ENCODE results near the gene CFAP77. TPM values are rescaled to one million over a fixed set of nuclear protein-coding genes. Genes with fewer than 3 reads are reported as not detected.

The CFAP77 gene
- total and polyA plus RNA-seq, 9 of the 15 experiments (the other 6 are each of a cell fraction or from before 2014, with no cell fraction given), result not detected

- DNase-seq (ENCODE audit: extremely low read depth in 1 of 4, low spot score in 3 of 4) (no peak), ATAC-seq (no peak), FAIRE-seq (no peak)
- Histone ChIP-seq H3K27ac (ENCODE audit: extremely low read depth, low read depth, low read length) (no peak overlapping the region), H3K9me3 (replicated peaks; ENCODE audit: control insufficient read depth, insufficient read depth, low read depth, low read length) (no peaks in the 10 kb centered on the region), H3K27me3 (ENCODE audit: control insufficient read depth in 2 of 2, insufficient read depth in 2 of 2, low read length in 2 of 2) (peaks cover 37 to 76% of the 10 kb centered on the region in 2 experiments), H3K79me2 (ENCODE audit: control insufficient read depth, insufficient read depth, low read length) (no peaks in the 10 kb centered on the region), H3K4me2 (ENCODE audit: insufficient read depth, low read length) (no peak overlapping the region), H3K36me3 (ENCODE audit: control insufficient read depth, insufficient read depth, low read length) (no peaks in the 10 kb centered on the region), H3K4me3 (no peak overlapping the region), H4K20me1 (replicated peaks; ENCODE audit: control insufficient read depth, insufficient read depth, low read length) (no peaks in the 10 kb centered on the region; the same call in 1 of the 2 replicates), H3K4me1 (replicated peaks in 1 of 2; ENCODE audit: control insufficient read depth in 2 of 2, insufficient read depth in 2 of 2, low read length in 2 of 2) (no peaks in the 10 kb centered on the region), H3K9ac (ENCODE audit: insufficient read depth in 1 of 2, low read depth in 2 of 2, low read length in 2 of 2) (no peak overlapping the region), H2AFZ (ENCODE audit: low read depth, low read length) (no peak overlapping the region), H3K9me1 (ENCODE audit: control insufficient read depth, insufficient read depth, low read length) (no peaks in the 10 kb centered on the region)
- intact Hi-C loops (cut with micrococcal nuclease) (no loop called here), in situ Hi-C loops (cut with MboI) (no loop called here)
- BruUV-seq (replicated peaks), result no TSS peak
- WGBS (ENCODE audit: insufficient coverage, low coverage, missing lambda C conversion rate), result 1% methylated on average over 16 of the region's 16 CpGs
- TF ChIP-seq RFX7 (CRISPR knock-in tag; IDR thresholded peaks at IDR 0.05) (no peak), GABPB1 (CRISPR knock-in tag; IDR thresholded peaks at IDR 0.05) (no peak), ZNF717 (CRISPR knock-in tag; IDR thresholded peaks at IDR 0.05) (no peak), GABPA (tag; conservative IDR thresholded peaks at IDR 0.05; ENCODE audit: low read depth) (no peak), STAG1 (CRISPR knock-in tag; IDR thresholded peaks at IDR 0.05; ENCODE audit: borderline replicate concordance) (no peak), PHTF2 (CRISPR knock-in tag; IDR thresholded peaks at IDR 0.05) (no peak), XRCC3 (IDR thresholded peaks at IDR 0.05) (no peak)
- TF ChIP-seq, protein P1, sequence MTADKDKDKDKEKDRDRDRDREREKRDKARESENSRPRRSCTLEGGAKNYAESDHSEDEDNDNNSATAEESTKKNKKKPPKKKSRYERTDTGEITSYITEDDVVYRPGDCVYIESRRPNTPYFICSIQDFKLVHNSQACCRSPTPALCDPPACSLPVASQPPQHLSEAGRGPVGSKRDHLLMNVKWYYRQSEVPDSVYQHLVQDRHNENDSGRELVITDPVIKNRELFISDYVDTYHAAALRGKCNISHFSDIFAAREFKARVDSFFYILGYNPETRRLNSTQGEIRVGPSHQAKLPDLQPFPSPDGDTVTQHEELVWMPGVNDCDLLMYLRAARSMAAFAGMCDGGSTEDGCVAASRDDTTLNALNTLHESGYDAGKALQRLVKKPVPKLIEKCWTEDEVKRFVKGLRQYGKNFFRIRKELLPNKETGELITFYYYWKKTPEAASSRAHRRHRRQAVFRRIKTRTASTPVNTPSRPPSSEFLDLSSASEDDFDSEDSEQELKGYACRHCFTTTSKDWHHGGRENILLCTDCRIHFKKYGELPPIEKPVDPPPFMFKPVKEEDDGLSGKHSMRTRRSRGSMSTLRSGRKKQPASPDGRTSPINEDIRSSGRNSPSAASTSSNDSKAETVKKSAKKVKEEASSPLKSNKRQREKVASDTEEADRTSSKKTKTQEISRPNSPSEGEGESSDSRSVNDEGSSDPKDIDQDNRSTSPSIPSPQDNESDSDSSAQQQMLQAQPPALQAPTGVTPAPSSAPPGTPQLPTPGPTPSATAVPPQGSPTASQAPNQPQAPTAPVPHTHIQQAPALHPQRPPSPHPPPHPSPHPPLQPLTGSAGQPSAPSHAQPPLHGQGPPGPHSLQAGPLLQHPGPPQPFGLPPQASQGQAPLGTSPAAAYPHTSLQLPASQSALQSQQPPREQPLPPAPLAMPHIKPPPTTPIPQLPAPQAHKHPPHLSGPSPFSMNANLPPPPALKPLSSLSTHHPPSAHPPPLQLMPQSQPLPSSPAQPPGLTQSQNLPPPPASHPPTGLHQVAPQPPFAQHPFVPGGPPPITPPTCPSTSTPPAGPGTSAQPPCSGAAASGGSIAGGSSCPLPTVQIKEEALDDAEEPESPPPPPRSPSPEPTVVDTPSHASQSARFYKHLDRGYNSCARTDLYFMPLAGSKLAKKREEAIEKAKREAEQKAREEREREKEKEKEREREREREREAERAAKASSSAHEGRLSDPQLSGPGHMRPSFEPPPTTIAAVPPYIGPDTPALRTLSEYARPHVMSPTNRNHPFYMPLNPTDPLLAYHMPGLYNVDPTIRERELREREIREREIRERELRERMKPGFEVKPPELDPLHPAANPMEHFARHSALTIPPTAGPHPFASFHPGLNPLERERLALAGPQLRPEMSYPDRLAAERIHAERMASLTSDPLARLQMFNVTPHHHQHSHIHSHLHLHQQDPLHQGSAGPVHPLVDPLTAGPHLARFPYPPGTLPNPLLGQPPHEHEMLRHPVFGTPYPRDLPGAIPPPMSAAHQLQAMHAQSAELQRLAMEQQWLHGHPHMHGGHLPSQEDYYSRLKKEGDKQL (CRISPR knock-in tag; IDR thresholded peaks at IDR 0.05; ENCODE audit: borderline replicate concordance), result no peak
- CTCF ChIA-PET (ENCODE audit: low intra/inter-chr PET ratio), result no interaction called here
- POLR2A ChIA-PET, result no interaction called here
These were observed 87.7 kb downstream of the CFAP77 start for GRCh38 chr9:132497731-132498130.

Measured in K562 (cell line).